ENCODE results near the gene MYOZ3. TPM values are rescaled to one million over a fixed set of nuclear protein-coding genes. Genes with fewer than 3 reads are reported as not detected.

Gene MYOZ3
- total RNA-seq, 1 experiment from 2014 or later = 0.82 TPM

- H3K4me3 ChIP-seq = no peak overlapping the region
- H3K4me1 ChIP-seq (replicated peaks) = peaks cover 90% of the 10 kb centered on the region
- no peaks in the 10 kb centered on the region for H3K27me3 ChIP-seq (replicated peaks)
- peak; percentile 96 to 97 for DNase-seq (ENCODE audit: low read depth in 1 of 2, low spot score in 2 of 2)
- no peaks in the 10 kb centered on the region for H3K36me3 ChIP-seq
- H3K9me3 ChIP-seq (replicated peaks) = no peaks in the 10 kb centered on the region
- peak overlapping the region; percentile 72 for H3K27ac ChIP-seq
Measured at GRCh38 chr5:150632305-150633160, 28.5 kb upstream of the MYOZ3 start.

DNA sequence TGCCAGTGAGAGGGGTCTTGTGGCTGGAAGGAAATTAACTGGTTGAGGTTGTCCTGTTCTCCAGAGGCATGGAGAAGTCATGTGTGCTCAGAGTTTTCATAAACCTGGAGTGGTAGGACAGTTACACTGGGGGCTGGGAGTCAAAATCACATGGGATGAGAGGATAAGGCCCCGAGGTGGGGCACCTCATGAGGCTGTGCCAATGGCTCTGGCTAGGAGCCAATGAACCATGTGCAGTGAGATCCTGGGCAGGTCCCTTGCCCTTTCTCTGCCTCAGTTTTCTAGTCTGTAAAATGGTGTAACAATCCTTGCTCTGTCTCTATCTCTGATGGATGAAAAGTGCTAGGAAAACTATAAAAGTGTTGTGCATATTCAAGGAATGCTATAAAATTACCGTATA lies 27.6 kb upstream of the MYOZ3 start:
- Histone ChIP-seq H3K9me3 (replicated peaks) (no peaks in the 10 kb centered on the region), H3K4me3 (no peak overlapping the region), H3K4me1 (replicated peaks) (peaks cover 90% of the 10 kb centered on the region), H3K27me3 (replicated peaks) (no peaks in the 10 kb centered on the region), H3K36me3 (no peaks in the 10 kb centered on the region), H3K27ac (peak overlapping the region; percentile 72)
- no peak for DNase-seq (ENCODE audit: low read depth in 1 of 2, low spot score in 2 of 2)

GRCh38 chr5:150636391-150637244 lies 24.4 kb upstream of the MYOZ3 start:
- Histone ChIP-seq H3K27ac (peak overlapping the region; percentile 57), H3K4me1 (replicated peaks) (peaks cover 90% of the 10 kb centered on the region)
- peak; percentile 85 to 92 for DNase-seq (ENCODE audit: low read depth in 1 of 2, low spot score in 2 of 2)

DNA sequence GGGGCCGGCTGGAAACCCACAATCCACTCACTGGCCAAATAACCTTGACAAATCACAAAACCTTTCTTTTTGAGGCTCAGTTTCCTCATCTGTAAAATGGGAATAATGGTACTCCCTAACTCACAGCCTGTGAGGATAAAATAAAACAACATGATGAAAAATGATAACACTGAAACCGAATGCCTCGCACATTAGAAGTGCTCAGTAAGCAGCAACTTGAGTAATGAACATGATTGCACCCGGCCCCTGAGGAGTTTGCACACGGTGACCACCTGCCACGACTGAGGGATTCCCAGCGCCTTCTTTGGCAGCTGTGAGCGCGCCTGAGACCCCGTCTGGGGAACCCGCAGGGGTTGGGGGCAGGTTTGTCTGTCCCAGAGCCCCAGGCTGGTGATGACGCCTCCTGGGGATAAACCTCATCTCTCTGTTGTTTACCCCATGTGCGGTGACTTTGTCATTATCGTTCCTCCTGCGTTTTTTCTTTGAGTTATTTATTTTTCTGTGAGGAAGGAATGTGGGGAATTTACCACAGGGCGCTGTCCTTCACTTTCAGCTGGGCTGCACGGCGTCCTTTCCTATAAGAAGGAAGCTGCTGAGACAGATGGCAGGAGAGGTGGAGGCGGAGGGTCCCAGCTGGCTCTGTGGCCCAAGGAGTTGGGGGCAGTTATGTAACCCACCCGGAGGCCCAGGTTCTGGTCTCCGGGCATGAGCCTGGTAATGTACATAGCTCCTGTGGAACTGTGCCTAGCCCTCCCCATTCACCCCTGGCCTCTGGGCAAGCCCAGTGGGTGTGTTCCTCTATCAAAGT lies 23.6 kb upstream of the MYOZ3 start:
- peak; percentile 97 to 99 for DNase-seq (ENCODE audit: low read depth in 1 of 2, low spot score in 2 of 2)
- Histone ChIP-seq H3K36me3 (0 out of 2 replicates have a peak, but pooled peaks cover 3% of the 10 kb centered on the region), H3K4me1 (replicated peaks) (peaks cover 90% of the 10 kb centered on the region), H3K27me3 (replicated peaks) (no peaks in the 10 kb centered on the region), H3K27ac (peak overlapping the region; percentile 57), H3K4me3 (no peak overlapping the region), H3K9me3 (replicated peaks) (no peaks in the 10 kb centered on the region)

More at GRCh38 chr5:150636391-150637244, 24.4 kb upstream of the MYOZ3 start:
- Histone ChIP-seq H3K27me3 (replicated peaks) (no peaks in the 10 kb centered on the region), H3K4me3 (no peak overlapping the region), H3K9me3 (replicated peaks) (no peaks in the 10 kb centered on the region), H3K36me3 (no peaks in the 10 kb centered on the region)

DNA sequence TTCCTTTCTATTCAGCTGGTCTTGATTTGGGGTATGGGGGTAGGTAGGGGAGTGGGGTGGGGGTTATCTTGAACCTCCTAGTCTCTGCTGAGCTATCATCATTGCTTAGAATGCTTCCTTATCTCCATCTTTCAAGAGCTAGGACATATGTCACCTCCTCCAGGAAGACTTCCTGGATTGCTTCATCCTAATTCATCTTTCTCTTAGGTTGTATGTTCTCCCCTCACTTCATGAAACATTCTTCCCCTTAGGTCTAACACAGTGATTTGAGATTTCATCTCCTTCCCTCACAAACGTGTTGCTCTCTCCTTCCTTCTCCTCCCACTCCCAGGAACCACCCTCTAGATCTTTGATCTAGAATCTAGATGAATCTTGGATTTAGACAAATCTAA lies 23.0 kb upstream of the MYOZ3 start:
- Histone ChIP-seq H3K36me3 (0 out of 2 replicates have a peak, but pooled peaks cover 3% of the 10 kb centered on the region), H3K4me1 (replicated peaks) (peaks cover 90% of the 10 kb centered on the region), H3K4me3 (no peak overlapping the region), H3K27ac (peak overlapping the region; percentile 57), H3K27me3 (replicated peaks) (no peaks in the 10 kb centered on the region), H3K9me3 (replicated peaks) (no peaks in the 10 kb centered on the region)
- DNase-seq (ENCODE audit: low read depth in 1 of 2, low spot score in 2 of 2) = no peak

- H3K27ac ChIP-seq = peak overlapping the region; percentile 57
- no peaks in the 10 kb centered on the region for H3K9me3 ChIP-seq (replicated peaks)
- H3K36me3 ChIP-seq = 0 out of 2 replicates have a peak, but pooled peaks cover 6% of the 10 kb centered on the region
- no peaks in the 10 kb centered on the region for H3K27me3 ChIP-seq (replicated peaks)
- H3K4me3 ChIP-seq = no peak overlapping the region
- no peak for DNase-seq (ENCODE audit: low read depth in 1 of 2, low spot score in 2 of 2)
- H3K4me1 ChIP-seq (replicated peaks) = peaks cover 91% of the 10 kb centered on the region
Measured at GRCh38 chr5:150638488-150639376, 22.3 kb upstream of the MYOZ3 start.

DNA sequence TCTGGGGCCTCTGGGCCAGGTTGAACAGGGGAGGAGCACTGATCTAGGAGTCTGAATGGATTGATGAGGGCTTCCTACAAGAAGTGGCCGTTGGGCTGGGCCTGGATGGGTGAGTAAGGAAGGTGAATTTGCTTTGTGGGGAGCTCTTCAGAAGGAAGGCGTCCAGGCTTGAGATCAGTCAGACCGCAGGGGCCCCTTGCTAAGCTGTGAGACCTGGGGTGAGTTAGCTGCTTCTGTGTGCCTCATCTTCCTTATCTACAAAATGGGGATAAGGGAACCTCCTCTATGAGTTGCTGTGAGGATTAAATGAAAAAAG lies 21.7 kb upstream of the MYOZ3 start:
- Histone ChIP-seq H3K27ac (no peak overlapping the region), H3K4me1 (replicated peaks) (peaks cover 97% of the 10 kb centered on the region), H3K27me3 (replicated peaks) (no peaks in the 10 kb centered on the region), H3K9me3 (replicated peaks) (no peaks in the 10 kb centered on the region), H3K36me3 (0 out of 2 replicates have a peak, but pooled peaks cover 6% of the 10 kb centered on the region), H3K4me3 (no peak overlapping the region)
- no peak for DNase-seq (ENCODE audit: low read depth in 1 of 2, low spot score in 2 of 2)

DNA sequence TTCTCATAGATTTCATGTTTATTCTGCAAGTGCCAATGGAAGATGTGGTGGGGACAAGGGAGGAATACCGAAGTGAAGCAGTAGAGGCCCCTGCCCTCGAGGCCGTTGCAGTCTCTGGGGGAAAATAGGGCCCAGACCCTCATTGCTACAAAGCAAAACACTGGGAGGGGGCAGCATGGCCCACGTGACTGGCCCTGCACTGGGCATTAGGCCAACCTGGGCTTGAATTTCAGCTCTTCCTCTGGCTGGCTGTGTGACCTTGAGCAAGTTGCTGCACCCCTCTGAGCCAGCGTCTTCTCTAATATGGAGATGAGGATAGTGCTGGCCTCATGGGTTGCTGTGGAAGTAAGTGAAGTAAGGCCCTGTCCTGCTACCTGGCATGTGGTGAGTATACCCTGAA lies 21.3 kb upstream of the MYOZ3 start:
- Histone ChIP-seq H3K27ac (peak overlapping the region; percentile 80), H3K4me1 (replicated peaks) (peaks cover 100% of the 10 kb centered on the region), H3K9me3 (replicated peaks) (no peaks in the 10 kb centered on the region), H3K4me3 (no peak overlapping the region), H3K36me3 (0 out of 2 replicates have a peak, but pooled peaks cover 6% of the 10 kb centered on the region), H3K27me3 (replicated peaks) (no peaks in the 10 kb centered on the region)
- no peak for DNase-seq (ENCODE audit: low read depth in 1 of 2, low spot score in 2 of 2)

- no peaks in the 10 kb centered on the region for H3K9me3 ChIP-seq (replicated peaks)
- peak within 1 kb of the TSS; percentile 80 for H3K27ac ChIP-seq
- H3K36me3 ChIP-seq = 0 out of 2 replicates have a peak, but pooled peaks cover 6% of the 10 kb centered on the region
- DNase-seq (ENCODE audit: low read depth in 1 of 2, low spot score in 2 of 2) = peak; percentile 85 to 89
- no peaks in the 10 kb centered on the region for H3K27me3 ChIP-seq (replicated peaks)
- H3K4me1 ChIP-seq (replicated peaks) = peaks cover 100% of the 10 kb centered on the region
- peak within 1 kb of the TSS; percentile 33 for H3K4me3 ChIP-seq
Measured at GRCh38 chr5:150640311-150641005, 20.6 kb upstream of the MYOZ3 start, which contains the start of gene SYNPO. SYNPO (plus strand) TSS chr5:150640660; CDS start chr5:150648276, 7,616 bp downstream.

- DNase-seq (ENCODE audit: low read depth in 1 of 2, low spot score in 2 of 2) = peak in 1 of 2 experiments; percentile 74
Measured at GRCh38 chr5:150641006-150641570, 20.0 kb upstream of the MYOZ3 start.

DNA sequence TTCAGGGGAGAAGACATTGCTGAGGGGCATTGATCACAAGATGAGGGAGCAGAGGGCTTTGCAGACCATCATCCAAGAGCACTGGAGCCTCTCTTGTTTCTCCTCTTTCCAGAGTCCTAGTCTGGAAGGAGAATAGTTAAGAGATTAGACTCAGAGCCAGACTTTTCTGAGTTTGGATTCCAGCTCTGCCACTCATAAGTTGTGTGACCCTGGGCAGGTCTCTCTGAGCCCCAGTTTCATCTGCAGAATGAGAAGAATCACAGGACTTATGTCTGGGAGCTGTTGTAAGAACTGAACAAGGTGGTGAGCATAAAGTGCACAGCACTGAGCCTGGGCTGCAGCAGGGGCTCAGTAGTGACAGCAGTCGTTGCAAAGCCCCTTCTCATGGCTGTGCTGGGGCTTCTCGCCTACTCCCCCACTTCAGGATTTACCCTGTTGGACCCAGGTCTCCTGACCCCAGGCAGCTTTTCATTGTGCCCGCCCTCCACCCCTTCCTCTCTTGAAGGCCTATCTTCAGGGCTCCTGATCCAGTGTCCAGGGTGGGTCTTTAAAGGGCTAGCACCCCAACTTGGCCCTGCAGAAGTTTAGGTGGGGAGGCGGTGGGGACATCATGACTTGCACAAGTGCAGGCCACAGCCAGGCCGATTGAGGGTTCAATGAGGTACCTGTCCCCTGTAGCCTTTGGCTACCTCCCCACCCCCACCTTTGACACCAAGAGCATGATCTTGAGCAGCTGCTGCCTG lies 19.1 kb upstream of the MYOZ3 start:
- Histone ChIP-seq H3K4me3 (peak overlapping the region; percentile 33), H3K27me3 (replicated peaks) (no peaks in the 10 kb centered on the region)
- DNase-seq (ENCODE audit: low read depth in 1 of 2, low spot score in 2 of 2) = no peak

More at GRCh38 chr5:150641006-150641570, 20.0 kb upstream of the MYOZ3 start:
- Histone ChIP-seq H3K36me3 (0 out of 2 replicates have a peak, but pooled peaks cover 6% of the 10 kb centered on the region), H3K27me3 (replicated peaks) (no peaks in the 10 kb centered on the region), H3K4me1 (replicated peaks) (peaks cover 96% of the 10 kb centered on the region), H3K27ac (peak overlapping the region; percentile 80), H3K9me3 (replicated peaks) (no peaks in the 10 kb centered on the region), H3K4me3 (peak overlapping the region; percentile 33)

More for the DNA sequence above, 19.1 kb upstream of the MYOZ3 start:
- Histone ChIP-seq H3K9me3 (replicated peaks) (no peaks in the 10 kb centered on the region), H3K36me3 (0 out of 2 replicates have a peak, but pooled peaks cover 6% of the 10 kb centered on the region), H3K27ac (peak overlapping the region; percentile 80), H3K4me1 (replicated peaks) (peaks cover 87% of the 10 kb centered on the region)

Data from SJSA1 (cell line).